Peyer's patch (tissue), 4 donors: Measurements from ENCODE around the gene CEP350. TPM values are rescaled to one million over a fixed set of nuclear protein-coding genes. Genes with fewer than 3 reads are reported as not detected.
A peak's percentile ranks its signal among the peaks of the same experiment; 100 is the strongest.

ENCODE experiments used
- DNase-seq, 3 donors: peaks; one replicate each; pipeline ENCODE4 v3.0.0-alpha.2; 2017 to 2019
- H3K27ac ChIP-seq, 4 donors: fragments of 200-600 bp; sonication (generic); one replicate each; pipeline ENCODE4 v1.5.1; 2016 to 2019
- H3K27me3 ChIP-seq, 2 donors: fragments of 200-600 bp; sonication (generic); one replicate each; pipeline ENCODE4 v1.5.1; 2019
- H3K36me3 ChIP-seq, 3 donors: fragments of 200-600 bp; sonication (generic); one replicate each; pipeline ENCODE4 v1.5.1; 2016 to 2019
- H3K4me1 ChIP-seq, 4 donors: fragments of 200-600 bp; sonication (generic); one replicate each; pipeline ENCODE4 v1.5.1; 2016 to 2019
- H3K4me3 ChIP-seq, 4 donors: fragments of 200-600 bp; sonication (generic); 1 replicate in 3 of 4; 2 replicates in 1 of 4; pipeline ENCODE4 v1.5.1; 2016 to 2019; ENCODE audit warnings: mild to moderate bottlenecking in 1 of 4
- H3K9me3 ChIP-seq, 4 donors: fragments of 200-600 bp; sonication (generic); one replicate each; pipeline ENCODE4 v1.5.1; 2016 to 2019; ENCODE audit warnings: mild to moderate bottlenecking in 1 of 4
- POLR2A ChIP-seq, 2 donors: fragments of 450-650 bp; IDR thresholded peaks; one replicate each; pipeline ENCODE4 v1.5.1; 2017; ENCODE audit warnings: antibody characterized with exemption in 2 of 2, mild to moderate bottlenecking in 2 of 2, moderate library complexity in 2 of 2
- total RNA-seq, 4 donors: library from RNA; depleted of rRNA; stranded (reverse); fragments of >200 nt; gene quantifications; one replicate each; pipeline ENCODE4 v1.1.0, GENCODE V29; 2016
- TF ChIP-seq, protein P1 (sequence below), 6 experiments: fragments of 450-650 bp in 4 of 6; fragments of 200-600 bp in 2 of 6; sonication (generic) in 1 of 6; IDR thresholded peaks; one replicate each; pipeline ENCODE4 v1.5.1; 2017 to 2019; ENCODE audit warnings: antibody characterized with exemption in 6 of 6, mild to moderate bottlenecking in 3 of 6, moderate library complexity in 1 of 6

The CEP350 gene
- total RNA-seq, 4 donors from 2014 or later = 86.0 to 196 (median 87.8) TPM

DNA sequence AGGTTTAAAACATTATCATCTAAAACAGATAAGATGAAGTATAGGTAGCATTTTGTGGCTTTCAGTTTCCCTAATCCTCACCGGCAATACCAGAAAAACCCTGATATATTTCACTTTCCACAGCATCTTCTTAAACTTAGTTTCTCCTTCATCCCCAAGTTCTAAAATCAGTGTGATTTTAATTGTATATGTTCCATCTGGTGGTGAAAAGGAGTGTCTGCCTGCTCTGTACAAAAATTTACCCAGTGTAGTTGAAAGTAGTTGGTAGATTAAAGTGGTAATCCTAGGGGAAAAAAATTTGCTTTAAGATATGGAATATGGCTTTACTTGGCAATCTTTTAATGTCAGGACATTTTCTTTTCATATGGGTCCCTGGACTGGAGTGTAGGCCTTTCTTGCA, 74.3 kb downstream of the CEP350 start:
- no peak overlapping the region for H3K4me3 ChIP-seq
- H3K9me3 ChIP-seq = no peaks in the 10 kb centered on the region
- H3K4me1 ChIP-seq = no peaks in the 10 kb centered on the region
- TF ChIP-seq, protein P1, sequence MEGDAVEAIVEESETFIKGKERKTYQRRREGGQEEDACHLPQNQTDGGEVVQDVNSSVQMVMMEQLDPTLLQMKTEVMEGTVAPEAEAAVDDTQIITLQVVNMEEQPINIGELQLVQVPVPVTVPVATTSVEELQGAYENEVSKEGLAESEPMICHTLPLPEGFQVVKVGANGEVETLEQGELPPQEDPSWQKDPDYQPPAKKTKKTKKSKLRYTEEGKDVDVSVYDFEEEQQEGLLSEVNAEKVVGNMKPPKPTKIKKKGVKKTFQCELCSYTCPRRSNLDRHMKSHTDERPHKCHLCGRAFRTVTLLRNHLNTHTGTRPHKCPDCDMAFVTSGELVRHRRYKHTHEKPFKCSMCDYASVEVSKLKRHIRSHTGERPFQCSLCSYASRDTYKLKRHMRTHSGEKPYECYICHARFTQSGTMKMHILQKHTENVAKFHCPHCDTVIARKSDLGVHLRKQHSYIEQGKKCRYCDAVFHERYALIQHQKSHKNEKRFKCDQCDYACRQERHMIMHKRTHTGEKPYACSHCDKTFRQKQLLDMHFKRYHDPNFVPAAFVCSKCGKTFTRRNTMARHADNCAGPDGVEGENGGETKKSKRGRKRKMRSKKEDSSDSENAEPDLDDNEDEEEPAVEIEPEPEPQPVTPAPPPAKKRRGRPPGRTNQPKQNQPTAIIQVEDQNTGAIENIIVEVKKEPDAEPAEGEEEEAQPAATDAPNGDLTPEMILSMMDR (IDR thresholded peaks at IDR 0.05) = peak in 1 of 6 experiments; percentile 15
- no peak for TF ChIP-seq POLR2A (IDR thresholded peaks at IDR 0.05)
- peaks cover 0 to 71% (median 0%) of the 10 kb centered on the region in 3 donors for H3K36me3 ChIP-seq
- DNase-seq = no peak
- H3K27ac ChIP-seq = no peak overlapping the region
- no peaks in the 10 kb centered on the region for H3K27me3 ChIP-seq

DNA sequence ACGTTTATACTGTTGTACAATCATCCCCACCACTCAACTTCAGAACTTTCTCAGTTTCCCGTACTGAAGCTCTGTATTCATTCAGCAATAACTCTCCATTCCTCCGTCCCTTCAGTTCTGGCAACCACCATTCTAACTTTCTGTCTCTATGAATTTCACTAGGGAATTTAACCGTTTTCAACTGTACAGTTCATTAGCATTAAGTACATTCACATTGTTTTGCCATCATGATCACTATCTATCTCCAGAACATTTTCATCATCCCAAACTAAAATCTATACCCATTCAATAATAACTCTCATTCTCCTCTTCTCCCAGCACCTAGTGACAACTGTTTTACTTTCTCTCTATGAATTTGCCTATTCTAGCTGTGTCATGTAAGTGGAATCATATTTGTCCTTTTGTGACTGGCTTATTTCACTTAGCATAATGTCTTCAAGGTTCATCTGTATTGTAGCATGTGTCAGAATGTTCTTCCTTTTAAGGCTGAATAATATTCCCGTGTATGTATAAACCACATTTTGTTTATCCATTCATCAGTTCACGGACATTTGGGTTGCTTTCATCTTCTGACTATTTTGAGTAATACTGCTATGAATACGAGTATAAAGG, 75.0 kb downstream of the CEP350 start:
- no peaks in the 10 kb centered on the region for H3K9me3 ChIP-seq
- H3K36me3 ChIP-seq = peaks cover 0 to 72% (median 0%) of the 10 kb centered on the region in 3 donors
- no peak overlapping the region for H3K27ac ChIP-seq
- H3K27me3 ChIP-seq = no peaks in the 10 kb centered on the region
- H3K4me3 ChIP-seq = no peak overlapping the region
- no peak for TF ChIP-seq POLR2A (IDR thresholded peaks at IDR 0.05)
- TF ChIP-seq, protein P1 (IDR thresholded peaks at IDR 0.05) = no peak
- no peaks in the 10 kb centered on the region for H3K4me1 ChIP-seq
- DNase-seq = no peak

DNA sequence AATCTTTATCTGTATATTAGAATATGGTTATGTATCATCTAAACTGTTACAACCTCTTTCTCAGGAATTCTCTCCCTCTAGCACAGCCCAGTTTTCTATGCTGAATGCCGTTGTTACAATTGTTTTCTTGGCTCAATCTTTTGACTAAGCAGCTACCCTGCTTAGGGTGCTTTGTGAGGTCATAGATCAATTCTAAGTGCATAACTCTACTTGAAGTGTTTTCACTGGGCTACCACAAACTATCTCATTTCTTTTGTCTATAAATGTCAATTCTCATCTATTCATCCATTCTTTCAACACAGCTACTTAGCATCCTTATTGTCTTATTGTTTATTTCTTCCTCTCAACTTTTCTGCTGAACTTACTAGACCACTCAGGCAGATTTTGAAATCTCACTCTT, 77.1 kb downstream of the CEP350 start:
- H3K4me1 ChIP-seq = no peaks in the 10 kb centered on the region
- H3K27ac ChIP-seq = no peak overlapping the region
- no peaks in the 10 kb centered on the region for H3K9me3 ChIP-seq
- no peaks in the 10 kb centered on the region for H3K27me3 ChIP-seq
- no peak overlapping the region for H3K4me3 ChIP-seq
- H3K36me3 ChIP-seq = peaks cover 0 to 75% (median 0%) of the 10 kb centered on the region in 3 donors
- DNase-seq = no peak
- no peak for TF ChIP-seq POLR2A (IDR thresholded peaks at IDR 0.05)
- TF ChIP-seq, protein P1 (IDR thresholded peaks at IDR 0.05) = no peak

DNA sequence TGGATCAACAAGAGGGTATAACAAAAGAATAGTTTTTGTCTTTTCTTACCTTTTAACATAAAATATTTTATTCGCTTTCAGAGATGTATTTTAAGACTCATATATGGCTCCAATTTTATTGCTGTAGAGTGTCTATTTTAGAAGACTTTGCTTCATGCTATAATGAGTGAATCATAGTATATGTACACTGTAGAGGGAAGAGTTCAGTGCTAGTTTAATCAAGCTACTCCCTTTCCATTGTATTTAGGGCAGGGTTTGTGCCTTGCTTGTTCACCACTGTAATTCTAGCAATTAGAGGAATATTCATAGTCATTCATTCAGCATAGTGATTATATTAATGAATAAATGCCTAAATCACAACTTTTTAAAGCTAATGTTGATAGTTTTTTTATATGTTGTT, 78.8 kb downstream of the CEP350 start:
- Histone ChIP-seq H3K36me3 (peaks cover 0 to 72% (median 0%) of the 10 kb centered on the region in 3 donors), H3K4me3 (no peak overlapping the region), H3K27me3 (no peaks in the 10 kb centered on the region), H3K27ac (no peak overlapping the region), H3K9me3 (no peaks in the 10 kb centered on the region), H3K4me1 (no peaks in the 10 kb centered on the region)
- DNase-seq = no peak
- TF ChIP-seq POLR2A (IDR thresholded peaks at IDR 0.05) = no peak
- TF ChIP-seq, protein P1 (IDR thresholded peaks at IDR 0.05) = no peak

DNA sequence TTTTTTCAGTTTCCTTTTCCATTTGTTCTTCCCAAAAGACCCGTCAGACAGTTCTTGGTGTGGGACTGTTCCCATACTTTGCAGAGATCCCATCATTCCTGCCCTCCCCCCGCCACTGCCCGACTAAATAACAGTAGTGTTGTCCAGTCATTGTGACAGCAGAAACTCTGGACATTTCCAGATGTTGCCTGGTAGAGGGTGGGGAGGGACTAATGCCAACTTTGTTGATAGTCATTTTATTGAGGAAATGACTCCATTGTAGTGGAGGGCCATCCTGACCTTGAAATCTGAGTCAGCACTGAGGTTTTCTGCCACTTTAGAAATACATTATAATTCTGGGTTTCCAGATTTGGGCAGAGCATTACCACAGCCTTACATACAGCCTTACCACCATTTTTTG, 85.4 kb downstream of the CEP350 start:
- no peak overlapping the region for H3K4me3 ChIP-seq
- H3K27me3 ChIP-seq = no peaks in the 10 kb centered on the region
- H3K36me3 ChIP-seq = peaks cover 0 to 63% (median 0%) of the 10 kb centered on the region in 3 donors
- no peak overlapping the region for H3K27ac ChIP-seq
- TF ChIP-seq POLR2A (IDR thresholded peaks at IDR 0.05) = no peak
- TF ChIP-seq, protein P1 (IDR thresholded peaks at IDR 0.05) = no peak
- H3K4me1 ChIP-seq = no peaks in the 10 kb centered on the region
- DNase-seq = no peak
- H3K9me3 ChIP-seq = no peaks in the 10 kb centered on the region
